IMR-90 (cell line): Measurements from ENCODE around the gene RPRML.

ENCODE experiments used
- BHLHE40 ChIP-seq: fragments of 150-350 bp; IDR thresholded peaks from 2 replicates; pipeline ENCODE4 v1.6.1; 2016; ENCODE audit warnings: mild to moderate bottlenecking, low read depth, low read length
- CEBPB ChIP-seq: IDR thresholded peaks from 2 replicates; pipeline ENCODE4 v1.6.1; 2012; ENCODE audit warnings: low read depth, low read length, improper control_type of control experiment
- POLR2A ChIP-seq: IDR thresholded peaks from 2 replicates; pipeline ENCODE4 v1.6.1; 2012; ENCODE audit warnings: mild to moderate bottlenecking, low read depth, low read length
- RAD21 ChIP-seq: IDR thresholded peaks from 2 replicates; pipeline ENCODE4 v1.6.1; 2012; ENCODE audit warnings: low read length, improper control_type of control experiment
- RFX5 ChIP-seq: IDR thresholded peaks from 2 replicates; pipeline ENCODE4 v1.8.0; 2012; ENCODE audit warnings: low read depth, mild to moderate bottlenecking, low read length, moderate library complexity
- SMC3 ChIP-seq: fragments of 150-350 bp; IDR thresholded peaks from 2 replicates; pipeline ENCODE4 v1.6.1; 2016; ENCODE audit warnings: low read depth, mild to moderate bottlenecking, antibody characterized with exemption, low read length, moderate library complexity
- TF ChIP-seq, protein P1 (sequence below): conservative IDR thresholded peaks from 2 replicates; pipeline ENCODE4 v1.5.1; 2012; ENCODE audit warnings: mild to moderate bottlenecking, low read depth, low read length, improper control_type of control experiment
- TF ChIP-seq, protein P2 (sequence below): fragments of 150-350 bp; IDR thresholded peaks from 2 replicates; pipeline ENCODE4 v1.6.1; 2017; ENCODE audit warnings: mild to moderate bottlenecking, antibody characterized with exemption, low read length, low read depth

DNA sequence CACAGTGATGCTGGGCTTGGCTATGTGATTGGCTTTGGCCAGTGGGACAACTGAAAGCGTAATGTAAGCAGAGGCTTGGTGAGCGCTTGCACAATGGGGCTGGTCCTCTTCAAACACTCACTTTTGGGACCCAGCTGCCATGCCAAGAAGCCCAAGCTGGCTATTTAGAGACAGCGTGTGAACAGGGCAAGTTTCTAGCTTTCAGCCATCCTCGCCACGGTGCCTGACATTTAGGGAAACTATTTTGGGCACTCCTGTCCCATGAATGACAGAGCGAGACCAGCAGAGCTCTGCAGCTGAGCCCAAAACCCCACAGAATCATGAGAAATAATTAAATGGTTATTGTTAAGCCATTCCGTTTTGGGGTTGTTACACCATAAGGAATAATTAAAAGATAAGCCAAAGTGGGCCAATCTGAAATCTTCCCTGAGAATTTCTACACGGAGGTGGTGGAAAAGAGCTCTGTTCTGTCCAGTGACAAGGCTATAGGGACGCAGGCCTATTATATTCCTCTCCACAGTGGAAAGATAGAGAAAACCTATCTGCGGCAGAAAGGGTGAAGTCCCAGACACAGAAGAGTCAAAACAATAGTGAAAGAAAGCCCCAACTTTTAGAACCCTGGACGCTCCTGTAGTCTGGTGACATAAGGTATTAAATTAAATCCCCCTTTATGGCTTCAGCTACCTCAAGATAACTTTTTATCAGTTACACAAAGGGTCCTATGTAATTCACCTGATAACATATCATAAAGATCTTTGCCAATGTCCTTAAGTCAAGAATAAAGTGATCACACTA lies 10.8 kb upstream of the RPRML start:
- TF ChIP-seq, protein P1, sequence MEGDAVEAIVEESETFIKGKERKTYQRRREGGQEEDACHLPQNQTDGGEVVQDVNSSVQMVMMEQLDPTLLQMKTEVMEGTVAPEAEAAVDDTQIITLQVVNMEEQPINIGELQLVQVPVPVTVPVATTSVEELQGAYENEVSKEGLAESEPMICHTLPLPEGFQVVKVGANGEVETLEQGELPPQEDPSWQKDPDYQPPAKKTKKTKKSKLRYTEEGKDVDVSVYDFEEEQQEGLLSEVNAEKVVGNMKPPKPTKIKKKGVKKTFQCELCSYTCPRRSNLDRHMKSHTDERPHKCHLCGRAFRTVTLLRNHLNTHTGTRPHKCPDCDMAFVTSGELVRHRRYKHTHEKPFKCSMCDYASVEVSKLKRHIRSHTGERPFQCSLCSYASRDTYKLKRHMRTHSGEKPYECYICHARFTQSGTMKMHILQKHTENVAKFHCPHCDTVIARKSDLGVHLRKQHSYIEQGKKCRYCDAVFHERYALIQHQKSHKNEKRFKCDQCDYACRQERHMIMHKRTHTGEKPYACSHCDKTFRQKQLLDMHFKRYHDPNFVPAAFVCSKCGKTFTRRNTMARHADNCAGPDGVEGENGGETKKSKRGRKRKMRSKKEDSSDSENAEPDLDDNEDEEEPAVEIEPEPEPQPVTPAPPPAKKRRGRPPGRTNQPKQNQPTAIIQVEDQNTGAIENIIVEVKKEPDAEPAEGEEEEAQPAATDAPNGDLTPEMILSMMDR, result no peak
- no peak for TF ChIP-seq SMC3
- TF ChIP-seq POLR2A, result no peak
- TF ChIP-seq CEBPB, result no peak
- TF ChIP-seq, protein P2, sequence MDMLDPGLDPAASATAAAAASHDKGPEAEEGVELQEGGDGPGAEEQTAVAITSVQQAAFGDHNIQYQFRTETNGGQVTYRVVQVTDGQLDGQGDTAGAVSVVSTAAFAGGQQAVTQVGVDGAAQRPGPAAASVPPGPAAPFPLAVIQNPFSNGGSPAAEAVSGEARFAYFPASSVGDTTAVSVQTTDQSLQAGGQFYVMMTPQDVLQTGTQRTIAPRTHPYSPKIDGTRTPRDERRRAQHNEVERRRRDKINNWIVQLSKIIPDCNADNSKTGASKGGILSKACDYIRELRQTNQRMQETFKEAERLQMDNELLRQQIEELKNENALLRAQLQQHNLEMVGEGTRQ, result no peak
- no peak for TF ChIP-seq BHLHE40
- no peak for TF ChIP-seq RFX5
- TF ChIP-seq RAD21, result no peak
